ENCODE measurements around the gene HOXD12.

- TF ChIP-seq, protein P1, sequence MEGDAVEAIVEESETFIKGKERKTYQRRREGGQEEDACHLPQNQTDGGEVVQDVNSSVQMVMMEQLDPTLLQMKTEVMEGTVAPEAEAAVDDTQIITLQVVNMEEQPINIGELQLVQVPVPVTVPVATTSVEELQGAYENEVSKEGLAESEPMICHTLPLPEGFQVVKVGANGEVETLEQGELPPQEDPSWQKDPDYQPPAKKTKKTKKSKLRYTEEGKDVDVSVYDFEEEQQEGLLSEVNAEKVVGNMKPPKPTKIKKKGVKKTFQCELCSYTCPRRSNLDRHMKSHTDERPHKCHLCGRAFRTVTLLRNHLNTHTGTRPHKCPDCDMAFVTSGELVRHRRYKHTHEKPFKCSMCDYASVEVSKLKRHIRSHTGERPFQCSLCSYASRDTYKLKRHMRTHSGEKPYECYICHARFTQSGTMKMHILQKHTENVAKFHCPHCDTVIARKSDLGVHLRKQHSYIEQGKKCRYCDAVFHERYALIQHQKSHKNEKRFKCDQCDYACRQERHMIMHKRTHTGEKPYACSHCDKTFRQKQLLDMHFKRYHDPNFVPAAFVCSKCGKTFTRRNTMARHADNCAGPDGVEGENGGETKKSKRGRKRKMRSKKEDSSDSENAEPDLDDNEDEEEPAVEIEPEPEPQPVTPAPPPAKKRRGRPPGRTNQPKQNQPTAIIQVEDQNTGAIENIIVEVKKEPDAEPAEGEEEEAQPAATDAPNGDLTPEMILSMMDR (conservative IDR thresholded peaks at IDR 0.05; ENCODE audit: low read length): no peak
- TF ChIP-seq EZH2phosphoT487 (IDR thresholded peaks at IDR 0.05; ENCODE audit: borderline replicate concordance, low read depth, low read length): no peak
Measured at GRCh38 chr2:176127774-176128072, 28.1 kb downstream of the HOXD12 start.

Measured in OCI-LY7 (cell line).